NCI-H2171 treated with DMSO at 0.1 percent for 48 hours (cell line): ENCODE measurements around the gene CABP4.
"Not testable (repeated sequence)": the region's sequence is repeated elsewhere in the genome, so short reads cannot be mapped to it uniquely, and the experiment has no call there.

Experiments
- DNase-seq: peaks from one replicate; lab custom pipeline; 2025; lab: John Stamatoyannopoulos, UW

CABP4 gene

DNA sequence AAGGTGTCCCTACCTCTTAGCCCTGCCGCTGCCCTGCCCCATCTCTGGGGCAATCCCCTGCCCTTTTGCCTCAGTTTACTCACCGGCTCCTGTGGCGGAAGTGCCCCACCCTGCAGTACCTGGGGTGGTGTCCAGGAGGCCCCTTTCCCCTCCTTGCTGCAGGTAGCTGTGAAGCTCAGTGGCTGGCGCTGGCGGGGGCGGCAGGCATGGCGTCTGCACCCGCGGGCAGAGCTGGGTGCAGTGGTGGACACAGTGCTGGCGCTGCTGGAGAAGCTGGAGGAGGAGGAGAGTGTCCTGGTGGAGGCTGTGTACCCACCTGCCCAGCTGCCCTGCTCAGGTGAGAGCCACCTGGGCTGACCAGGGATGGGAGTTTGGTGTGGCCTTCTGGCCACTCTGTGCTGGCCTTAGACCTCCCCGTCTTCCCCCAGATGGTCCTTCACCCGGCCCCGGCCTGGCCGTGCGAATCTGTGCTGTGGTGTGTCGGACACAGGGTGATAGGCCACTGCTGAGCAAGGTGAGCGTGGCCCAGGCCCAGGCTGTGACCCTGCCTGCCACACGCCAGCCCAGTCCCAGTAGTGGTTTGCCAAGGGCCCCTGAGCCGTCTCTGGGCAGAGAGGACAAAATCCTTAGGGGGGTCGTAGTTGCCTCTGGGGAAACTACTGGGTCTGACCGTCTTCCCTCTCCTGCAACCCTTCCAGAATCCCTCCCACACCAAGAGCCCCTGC lies 35.7 kb upstream of the CABP4 start:
- no peak for DNase-seq

DNA sequence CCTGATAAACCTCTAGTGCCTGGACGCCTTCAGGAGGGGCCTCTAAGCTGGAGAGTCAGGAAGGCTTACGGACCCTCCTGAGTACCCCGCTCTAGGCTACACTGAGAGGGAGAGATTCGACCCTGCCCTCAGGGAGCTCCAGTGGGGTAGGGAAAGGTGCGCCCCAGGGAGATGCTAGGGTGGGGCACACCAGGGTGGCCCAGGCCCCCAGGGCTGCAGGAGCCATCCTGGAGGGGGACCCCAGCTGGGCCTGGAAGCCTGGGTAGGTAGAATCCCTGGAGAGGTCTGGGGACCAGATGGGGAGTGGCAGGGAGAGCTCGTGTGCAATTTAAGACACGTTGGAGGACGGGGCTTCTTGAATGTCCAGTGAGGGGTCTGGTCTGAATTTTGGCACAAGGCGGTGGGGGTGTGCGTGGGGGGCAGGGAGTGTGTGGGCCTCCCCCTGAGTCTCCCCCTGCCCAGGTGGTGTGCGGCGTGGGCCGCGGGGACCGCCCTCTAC lies 35.0 kb upstream of the CABP4 start:
- DNase-seq, result peak; percentile 32

DNA sequence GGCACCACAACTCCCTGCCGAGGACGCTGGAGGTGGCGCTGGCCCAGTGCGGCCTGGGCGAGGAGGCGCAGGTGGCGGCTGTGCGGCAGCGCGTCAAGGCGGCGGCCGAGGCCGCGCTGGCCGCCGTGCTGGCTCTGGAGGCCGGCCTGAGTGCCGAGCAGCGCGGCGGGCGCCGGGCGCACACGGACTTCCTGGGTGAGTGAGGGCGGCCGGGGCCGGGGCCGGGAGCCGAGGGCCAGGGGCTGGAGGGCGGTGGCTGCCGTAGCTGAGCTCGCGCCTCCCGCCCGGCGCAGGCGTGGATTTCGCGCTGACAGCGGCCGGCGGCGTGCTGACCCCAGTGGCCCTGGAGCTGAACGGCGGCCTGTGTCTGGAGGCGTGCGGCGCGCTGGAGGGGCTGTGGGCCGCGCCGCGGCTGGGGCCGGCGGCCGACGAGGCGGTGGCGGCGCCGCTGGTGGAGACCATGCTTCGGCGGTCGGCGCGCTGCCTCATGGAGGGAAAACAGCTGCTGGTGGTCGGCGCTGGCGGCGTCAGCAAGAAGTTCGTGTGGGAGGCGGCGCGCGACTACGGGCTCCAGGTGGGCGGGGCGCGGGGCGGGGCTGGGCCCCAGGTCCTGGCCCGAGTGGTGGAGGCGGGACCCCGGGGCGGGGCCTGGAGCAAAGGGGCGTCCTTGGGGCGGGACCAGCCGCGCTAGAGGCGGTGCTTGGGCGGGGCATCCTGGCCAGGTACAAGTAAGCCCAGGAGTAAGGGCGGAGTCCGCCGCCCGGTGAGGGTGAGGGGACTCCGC lies 34.3 kb upstream of the CABP4 start:
- DNase-seq, result peak; percentile 92

DNA sequence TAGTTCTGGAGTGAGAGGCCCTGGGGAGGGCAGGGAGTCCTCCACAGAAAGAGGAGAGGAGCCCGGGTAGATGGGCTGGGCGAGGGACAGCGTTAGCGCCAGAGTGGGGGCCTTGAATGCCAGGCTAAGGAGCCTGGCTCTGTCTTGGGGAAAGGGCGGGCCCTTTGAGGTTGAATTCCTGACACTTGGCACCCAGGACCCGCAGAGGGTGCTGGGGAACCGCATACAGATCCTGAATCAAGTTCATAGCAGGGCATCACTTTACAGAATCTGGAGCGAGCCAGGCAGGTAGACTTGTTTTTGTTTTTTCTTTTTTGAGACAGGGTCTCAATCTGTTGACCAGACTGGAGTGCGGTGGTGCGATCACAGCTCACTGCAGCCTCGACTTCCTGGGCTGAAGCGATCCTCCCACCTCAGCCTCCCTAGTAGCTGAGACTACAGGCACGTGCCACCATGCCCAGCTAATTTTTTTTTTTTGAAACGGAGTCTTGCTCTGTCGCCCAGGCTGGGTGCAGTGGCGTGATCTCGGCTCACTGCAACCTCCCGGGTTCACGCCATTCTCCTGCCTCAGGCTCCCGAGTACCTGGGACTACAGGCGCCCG lies 33.6 kb upstream of the CABP4 start:
- DNase-seq, result no peak

DNA sequence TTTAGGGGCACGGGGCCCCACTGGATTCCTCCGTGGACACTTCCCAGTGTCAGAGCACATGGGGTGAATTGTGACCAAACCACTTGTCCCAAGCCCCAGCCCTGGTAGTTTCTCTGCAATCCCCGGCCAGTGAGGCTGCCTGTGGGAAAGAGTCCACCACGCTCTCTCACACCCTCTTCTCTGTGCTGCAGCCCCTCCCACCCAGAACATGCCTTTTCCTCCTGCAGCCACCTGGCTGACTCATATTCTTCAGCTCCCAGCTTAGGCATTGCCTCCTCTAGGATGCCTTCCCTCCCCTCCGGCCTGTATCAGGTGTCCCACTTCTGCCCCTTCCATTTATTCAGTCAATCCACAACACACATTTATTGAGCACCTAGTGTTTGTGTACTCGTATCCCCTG lies 32.3 kb upstream of the CABP4 start:
- DNase-seq, result no peak

DNA sequence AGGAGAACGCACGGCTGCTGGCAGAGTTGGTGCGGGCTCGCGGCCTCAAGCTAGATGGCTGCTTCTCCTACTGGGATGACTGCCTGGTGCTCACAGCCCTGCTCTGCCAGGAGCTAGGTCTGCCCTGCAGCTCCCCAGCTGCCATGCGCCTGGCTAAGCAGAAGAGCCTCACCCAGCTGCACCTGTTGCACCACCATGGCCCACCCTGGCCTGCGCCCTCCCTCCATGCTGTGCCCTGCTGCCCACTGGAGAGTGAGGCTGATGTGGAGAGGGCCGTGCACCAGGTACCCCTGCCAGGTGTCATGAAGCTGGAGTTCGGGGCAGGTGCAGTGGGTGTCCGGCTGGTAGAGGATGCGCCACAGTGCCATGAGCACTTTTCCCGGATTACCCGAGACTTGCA lies 31.7 kb upstream of the CABP4 start:
- no peak for DNase-seq

DNA sequence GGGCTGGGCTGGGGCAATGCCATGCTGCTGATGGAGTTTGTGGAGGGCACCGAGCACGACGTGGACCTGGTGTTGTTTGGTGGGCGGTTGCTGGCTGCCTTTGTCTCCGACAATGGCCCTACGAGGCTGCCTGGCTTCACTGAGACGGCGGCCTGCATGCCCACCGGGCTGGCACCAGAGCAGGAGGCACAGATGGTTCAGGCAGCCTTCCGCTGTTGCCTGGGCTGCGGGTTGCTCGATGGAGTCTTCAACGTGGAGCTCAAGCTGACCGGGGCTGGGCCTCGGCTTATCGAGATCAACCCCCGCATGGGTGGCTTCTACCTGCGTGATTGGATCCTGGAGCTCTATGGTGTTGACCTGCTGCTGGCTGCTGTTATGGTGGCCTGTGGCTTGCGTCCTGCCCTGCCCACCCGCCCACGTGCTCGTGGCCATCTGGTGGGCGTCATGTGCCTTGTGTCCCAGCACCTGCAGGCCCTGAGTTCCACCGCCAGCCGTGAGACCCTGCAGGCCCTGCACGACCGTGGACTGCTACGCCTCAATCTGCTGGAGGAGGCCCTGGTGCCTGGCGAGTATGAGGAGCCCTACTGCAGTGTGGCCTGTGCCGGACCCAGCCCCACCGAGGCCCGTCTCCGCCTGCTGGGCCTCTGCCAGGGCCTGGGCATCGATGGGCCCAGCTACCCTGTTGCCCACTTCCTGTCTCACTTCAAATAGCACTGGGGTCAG lies 31.1 kb upstream of the CABP4 start:
- no peak for DNase-seq

DNA sequence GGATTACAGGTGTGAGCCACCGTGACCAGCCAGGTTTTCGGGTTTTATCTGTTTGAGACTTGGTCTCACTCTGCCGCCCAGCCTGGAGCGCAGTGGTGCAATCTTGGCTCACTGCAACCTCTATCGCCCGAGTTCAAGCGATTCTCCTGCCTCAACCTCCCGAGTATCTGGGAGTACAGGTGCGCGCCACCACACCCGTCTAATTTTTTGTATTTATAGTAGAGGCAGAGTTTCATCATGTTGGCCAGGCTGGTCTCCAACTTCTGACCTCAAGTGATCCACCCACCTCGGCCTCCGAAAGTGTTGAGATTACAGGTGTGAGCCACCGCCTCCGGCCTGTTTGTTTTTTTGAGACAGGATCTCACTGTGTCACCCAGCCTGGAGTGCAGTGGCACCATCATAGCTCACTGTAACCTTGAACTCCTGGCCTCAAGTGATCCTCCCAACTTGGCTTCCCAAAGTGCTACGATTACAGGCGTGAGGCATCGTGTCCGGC lies 27.7 kb upstream of the CABP4 start:
- DNase-seq, result not testable (repeated sequence)

DNA sequence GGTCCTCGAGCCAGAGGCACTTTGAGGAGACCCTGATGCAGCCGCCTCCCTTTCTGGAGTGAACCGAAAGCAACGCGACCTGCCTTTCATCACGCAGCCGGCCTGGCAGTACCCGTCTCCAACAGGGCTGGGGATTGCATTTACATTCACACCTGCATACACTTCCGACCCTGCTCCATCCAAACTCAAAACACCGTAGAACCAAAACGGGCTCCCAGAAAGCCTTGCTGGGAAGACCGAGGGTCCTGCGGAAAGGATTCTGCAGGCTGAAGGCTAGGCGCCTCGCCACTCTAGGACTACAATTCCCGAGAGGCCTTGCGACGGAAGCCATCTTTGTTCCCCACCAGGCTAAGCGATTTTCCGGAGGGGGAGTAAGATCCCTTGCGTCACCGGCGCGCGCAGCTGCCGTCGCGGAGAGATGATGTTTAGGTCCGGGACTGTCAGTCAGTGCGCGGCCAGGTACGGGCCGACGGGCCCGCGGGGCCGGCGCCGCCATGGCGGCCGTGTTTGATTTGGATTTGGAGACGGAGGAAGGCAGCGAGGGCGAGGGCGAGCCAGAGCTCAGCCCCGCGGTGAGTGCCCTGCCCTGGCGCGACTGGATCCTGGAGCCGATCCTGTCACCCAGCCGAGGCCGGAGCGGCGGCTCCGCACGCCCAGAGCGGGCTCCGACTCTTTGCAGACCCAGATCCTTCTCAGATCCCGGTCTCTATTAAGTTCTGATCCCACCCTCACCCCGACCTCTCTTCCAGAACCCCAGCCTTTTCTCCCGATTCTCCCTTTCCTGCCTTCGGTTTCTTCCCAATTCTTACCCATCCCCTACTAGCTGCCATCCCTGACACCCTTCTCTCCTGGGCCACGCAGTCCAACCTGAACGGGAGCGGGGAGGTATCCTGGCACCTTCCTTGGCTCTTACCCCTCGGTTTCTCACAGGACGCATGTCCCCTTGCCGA lies 26.8 kb upstream of the CABP4 start, which contains the start of gene RPS6KB2:
Gene RPS6KB2, plus strand, starts transcription at position 443 of the 950 bp plus-strand sequence. Its CDS starts 52 bp downstream, at position 495.
- DNase-seq, result peak; percentile 96

DNA sequence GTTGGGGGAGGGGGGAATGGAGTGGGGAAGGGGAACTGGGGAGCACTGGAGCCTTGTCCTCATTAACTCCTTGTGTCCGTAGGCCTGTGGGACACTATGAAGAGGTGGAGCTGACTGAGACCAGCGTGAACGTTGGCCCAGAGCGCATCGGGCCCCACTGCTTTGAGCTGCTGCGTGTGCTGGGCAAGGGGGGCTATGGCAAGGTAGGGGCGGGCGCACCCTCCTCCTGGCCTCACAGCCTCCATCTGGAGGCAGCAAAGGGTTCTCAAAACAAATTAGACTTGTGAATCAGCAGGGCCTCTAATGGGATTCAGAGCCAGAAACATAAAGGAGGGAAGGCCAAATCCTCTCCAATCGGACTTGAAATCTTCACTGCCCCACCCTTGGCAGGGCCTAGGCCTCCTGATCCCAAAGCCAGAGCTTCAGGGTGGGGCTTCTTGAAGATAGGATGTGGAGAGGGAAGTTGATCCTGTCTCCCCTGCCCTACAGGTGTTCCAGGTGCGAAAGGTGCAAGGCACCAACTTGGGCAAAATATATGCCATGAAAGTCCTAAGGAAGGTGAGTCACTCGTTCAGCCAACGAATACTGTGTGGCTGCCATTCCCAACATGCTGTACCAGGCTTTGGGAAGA lies 26.0 kb upstream of the CABP4 start:
- DNase-seq, result no peak

DNA sequence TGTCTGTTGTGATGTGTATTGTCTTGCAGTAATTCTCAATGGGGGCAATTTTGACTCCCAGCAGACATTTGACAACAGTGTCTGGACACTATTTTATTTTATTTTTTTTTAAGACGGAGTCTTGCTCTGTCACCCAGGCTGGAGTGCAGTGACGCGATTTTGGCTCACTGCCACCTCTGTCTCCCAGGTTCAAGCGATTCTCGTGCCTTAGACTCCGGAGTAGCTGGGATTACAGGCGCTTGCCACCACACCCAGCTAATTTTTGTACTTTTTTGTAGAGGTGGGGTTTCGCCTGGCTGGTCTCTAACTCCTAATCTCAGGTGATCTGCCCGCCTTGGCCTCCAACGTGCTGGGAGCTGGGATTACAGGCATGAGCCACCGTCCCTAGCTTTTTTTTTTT lies 25.4 kb upstream of the CABP4 start:
- DNase-seq, result no peak

DNA sequence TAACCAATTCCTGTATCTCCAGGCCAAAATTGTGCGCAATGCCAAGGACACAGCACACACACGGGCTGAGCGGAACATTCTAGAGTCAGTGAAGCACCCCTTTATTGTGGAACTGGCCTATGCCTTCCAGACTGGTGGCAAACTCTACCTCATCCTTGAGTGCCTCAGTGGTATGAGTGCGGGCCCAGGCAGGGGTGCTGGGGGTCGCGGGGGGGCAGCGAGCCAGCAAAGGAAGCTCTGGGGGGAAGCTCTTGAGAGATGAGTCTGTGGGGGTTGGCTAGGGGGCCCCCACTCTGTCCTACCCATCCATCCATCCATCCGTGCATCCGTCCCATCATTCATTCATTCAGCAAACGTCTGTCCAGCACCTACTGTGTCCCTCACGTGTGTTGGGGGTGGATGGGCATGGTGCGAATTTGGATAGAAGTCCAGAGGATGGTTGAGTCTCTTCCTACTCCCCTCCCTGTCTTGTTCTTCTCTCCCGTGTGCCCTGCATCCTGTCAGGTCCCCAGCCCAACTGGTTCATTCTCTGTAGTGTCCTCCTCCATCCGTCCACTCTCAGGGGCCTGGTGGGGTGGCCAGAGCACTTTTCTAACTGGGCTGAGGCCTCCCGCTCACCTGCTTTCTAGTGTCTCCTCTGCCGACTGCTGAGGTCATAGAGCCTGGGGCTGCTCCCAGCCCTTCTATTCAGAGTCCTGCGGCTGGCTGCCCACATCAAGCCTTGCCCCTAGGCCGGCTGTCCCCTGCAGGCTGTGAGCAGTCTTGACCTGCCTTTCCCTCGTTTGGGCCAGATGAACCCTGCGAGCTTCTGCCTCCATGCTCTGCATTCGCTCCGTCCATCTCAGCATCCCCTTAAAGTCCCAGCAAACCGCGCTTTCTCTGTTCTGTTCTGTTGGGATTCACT lies 23.6 kb upstream of the CABP4 start:
- no peak for DNase-seq

DNA sequence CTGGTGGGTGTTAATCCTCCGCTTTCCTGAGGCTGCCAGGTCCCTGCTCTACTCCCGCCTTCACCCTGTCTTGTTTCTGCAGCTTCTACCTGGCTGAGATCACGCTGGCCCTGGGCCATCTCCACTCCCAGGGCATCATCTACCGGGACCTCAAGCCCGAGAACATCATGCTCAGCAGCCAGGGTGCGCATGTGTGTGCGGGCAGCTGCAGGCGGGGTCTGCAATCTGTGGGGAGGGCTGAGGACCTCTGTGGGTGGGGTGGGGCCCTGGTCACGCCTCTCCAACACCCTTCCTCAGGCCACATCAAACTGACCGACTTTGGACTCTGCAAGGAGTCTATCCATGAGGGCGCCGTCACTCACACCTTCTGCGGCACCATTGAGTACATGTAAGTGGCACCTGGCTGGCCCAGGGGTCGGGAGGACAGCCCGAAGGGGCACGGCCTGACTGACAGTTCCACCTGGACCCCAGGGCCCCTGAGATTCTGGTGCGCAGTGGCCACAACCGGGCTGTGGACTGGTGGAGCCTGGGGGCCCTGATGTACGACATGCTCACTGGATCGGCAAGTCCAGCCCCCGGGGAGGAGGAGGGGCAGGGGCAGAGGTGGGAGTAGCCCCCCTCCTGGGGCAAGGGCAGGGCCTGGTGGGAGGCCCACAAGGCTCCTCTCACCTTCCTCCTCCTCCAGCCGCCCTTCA lies 22.4 kb upstream of the CABP4 start:
- DNase-seq, result no peak

DNA sequence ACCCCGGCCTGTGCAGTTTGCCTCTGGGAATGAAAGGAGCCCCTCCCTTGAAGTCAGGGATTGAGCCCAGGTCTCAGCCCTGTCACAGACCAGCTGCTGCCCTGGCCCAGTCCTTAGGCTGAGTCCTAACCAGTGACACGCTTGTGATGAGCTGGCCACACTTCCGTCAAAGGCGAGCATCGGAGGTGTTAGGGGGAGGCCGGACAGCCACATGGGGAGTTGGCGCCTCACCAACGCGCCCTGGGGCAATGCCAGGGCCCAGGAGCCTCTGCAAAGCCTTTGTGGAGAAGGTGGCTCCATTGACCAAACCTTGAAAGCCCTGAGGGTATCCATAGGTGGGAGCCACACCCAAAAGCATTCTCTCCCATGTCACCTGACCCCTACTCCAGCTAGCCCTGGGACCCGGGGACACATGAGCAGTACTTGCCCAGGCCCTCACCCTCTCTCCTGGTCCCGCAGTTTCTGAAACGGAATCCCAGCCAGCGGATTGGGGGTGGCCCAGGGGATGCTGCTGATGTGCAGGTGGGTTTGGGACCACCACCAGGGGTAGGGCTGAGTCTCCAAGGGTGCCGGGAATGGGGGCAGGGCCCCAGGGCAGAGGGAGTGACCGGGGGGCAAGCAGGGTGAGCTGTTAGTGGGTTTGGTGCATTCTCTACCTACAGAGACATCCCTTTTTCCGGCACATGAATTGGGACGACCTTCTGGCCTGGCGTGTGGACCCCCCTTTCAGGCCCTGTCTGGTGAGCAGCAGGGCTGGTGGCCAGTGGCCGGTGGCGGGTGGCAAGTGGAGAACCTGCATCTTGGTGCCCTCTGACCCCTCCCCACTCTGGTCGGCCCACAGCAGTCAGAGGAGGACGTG lies 21.4 kb upstream of the CABP4 start:
- no peak for DNase-seq

DNA sequence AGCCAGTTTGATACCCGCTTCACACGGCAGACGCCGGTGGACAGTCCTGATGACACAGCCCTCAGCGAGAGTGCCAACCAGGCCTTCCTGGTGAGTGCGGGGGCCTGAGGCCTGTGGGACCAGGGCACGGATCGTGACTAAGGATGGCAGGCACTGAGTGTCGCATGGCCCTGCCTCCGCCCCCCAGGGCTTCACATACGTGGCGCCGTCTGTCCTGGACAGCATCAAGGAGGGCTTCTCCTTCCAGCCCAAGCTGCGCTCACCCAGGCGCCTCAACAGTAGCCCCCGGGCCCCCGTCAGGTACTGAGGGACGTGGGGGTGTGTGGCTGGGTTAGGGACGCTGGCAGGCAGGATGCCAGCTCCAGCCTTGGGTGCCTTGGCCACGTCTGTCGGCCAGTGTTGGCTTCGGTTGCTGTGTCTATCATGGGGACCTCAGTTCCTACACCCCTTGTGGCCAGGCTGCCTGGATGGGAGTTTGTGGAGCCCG lies 20.7 kb upstream of the CABP4 start:
- DNase-seq, result no peak

DNA sequence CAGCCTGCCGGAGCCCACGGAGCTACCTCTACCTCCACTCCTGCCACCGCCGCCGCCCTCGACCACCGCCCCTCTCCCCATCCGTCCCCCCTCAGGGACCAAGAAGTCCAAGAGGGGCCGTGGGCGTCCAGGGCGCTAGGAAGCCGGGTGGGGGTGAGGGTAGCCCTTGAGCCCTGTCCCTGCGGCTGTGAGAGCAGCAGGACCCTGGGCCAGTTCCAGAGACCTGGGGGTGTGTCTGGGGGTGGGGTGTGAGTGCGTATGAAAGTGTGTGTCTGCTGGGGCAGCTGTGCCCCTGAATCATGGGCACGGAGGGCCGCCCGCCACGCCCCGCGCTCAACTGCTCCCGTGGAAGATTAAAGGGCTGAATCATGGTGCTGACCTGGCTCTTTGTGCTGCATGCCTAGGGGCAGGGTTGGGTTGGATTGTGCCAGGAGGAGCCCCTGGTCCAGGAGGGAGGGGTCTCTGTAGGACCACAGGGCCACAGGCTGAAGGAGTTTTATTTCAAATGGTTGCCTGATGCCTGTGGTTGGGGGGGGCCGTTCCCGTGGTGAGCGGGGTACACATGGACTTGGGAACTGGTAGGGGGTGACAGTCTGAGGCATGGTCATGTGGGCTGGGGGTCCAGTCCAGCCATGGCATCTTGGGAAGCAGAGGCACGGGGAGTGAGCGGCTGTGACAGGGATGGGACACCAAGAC lies 20.0 kb upstream of the CABP4 start:
- DNase-seq, result no peak
